Esophagus squamous epithelium (tissue), 4 donors: ENCODE data around the gene LRRK2.

ENCODE experiments used
- CTCF ChIP-seq, 6 experiments: fragments of 450-650 bp in 4 of 6; fragments of 200-600 bp in 2 of 6; sonication (generic) in 2 of 6; IDR thresholded peaks; one replicate each; pipeline ENCODE4 v1.5.1; 2016 to 2019; ENCODE audit warnings: antibody characterized with exemption in 6 of 6, mild to moderate bottlenecking in 4 of 6, moderate library complexity in 4 of 6
- POLR2A ChIP-seq, 4 donors: fragments of 450-650 bp; IDR thresholded peaks; one replicate each; pipeline ENCODE4 v1.6.1; 2017; ENCODE audit warnings: antibody characterized with exemption in 4 of 4, mild to moderate bottlenecking in 4 of 4, moderate library complexity in 3 of 4

DNA sequence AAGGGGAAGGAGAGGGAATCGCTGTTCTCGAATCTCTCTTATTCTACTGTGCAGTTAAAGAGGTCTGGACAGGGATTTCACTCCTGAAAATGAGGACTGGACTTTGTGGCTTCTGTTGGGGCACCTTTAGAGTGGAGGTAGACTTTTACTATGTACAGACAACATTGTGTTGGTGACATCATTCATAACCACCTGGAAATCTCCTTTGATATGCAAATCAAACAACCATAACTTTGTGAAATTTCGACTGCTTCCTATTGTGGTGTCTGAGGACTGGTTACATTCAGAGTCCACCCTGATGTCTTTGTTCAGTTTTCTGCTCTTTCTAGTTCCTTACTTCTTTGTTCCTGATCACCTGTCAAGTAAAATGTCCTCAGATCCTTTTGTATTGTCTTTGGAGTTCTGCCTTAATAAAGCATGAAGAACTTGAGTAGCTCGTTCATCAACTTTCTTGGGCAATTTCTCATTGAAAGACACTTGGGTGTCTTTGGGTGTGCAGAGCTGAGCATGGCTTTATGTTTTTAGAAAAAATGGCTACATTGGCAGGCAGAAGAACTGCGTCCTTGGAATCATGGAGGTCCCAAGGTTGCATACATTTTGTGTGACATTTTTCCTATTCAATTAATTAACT, 29.8 kb downstream of the LRRK2 start:
- no peak for TF ChIP-seq CTCF (IDR thresholded peaks at IDR 0.05)
- no peak for TF ChIP-seq POLR2A (IDR thresholded peaks at IDR 0.05)
